Gastroesophageal sphincter (tissue), 3 donors: ENCODE data around the gene PAK1.

Experiments used
- CTCF ChIP-seq, 4 experiments: fragments of 200-600 bp in 2 of 4; fragments of 450-650 bp in 2 of 4; sonication (generic) in 1 of 4; IDR thresholded peaks; one replicate each; pipeline ENCODE4 v1.5.1; 2017 to 2019; ENCODE audit warnings: antibody characterized with exemption in 4 of 4, mild to moderate bottlenecking in 2 of 4, moderate library complexity in 2 of 4
- POLR2A ChIP-seq, 2 donors: fragments of 450-650 bp; IDR thresholded peaks; one replicate each; pipeline ENCODE4 v1.6.1; 2017; ENCODE audit warnings: antibody characterized with exemption in 2 of 2, mild to moderate bottlenecking in 2 of 2, moderate library complexity in 1 of 2

GRCh38 chr11:77324508-77324907, 149.4 kb downstream of the PAK1 start:
- no peak for TF ChIP-seq CTCF (IDR thresholded peaks at IDR 0.05)
- TF ChIP-seq POLR2A (IDR thresholded peaks at IDR 0.05): no peak
